OCI-LY7 (cell line): ENCODE measurements around the gene PSMB10. TPM values are rescaled to one million over a fixed set of nuclear protein-coding genes. Genes with fewer than 3 reads are reported as not detected.

Source experiments
- BruUV-seq: library from RNA; stranded (reverse); fragments of 400-500 nt; replicated peaks from 2 replicates; lab custom pipeline; 2021; lab: Mats Ljungman, UMichigan
- CTCF ChIA-PET: fragments of 300-600 bp; sonication (Branson Sonifier 250); formaldehyde crosslinking; loops from one replicate; lab custom pipeline; 2022; ENCODE audit warnings: antibody characterized with exemption; ENCODE audit not compliant: unreplicated experiment; lab: Charles Lee
- POLR2A ChIA-PET: fragments of 300-600 bp; sonication (Branson Sonifier 250); formaldehyde crosslinking; loops from one replicate; lab custom pipeline; 2022; ENCODE audit warnings: antibody characterized with exemption; lab: Charles Lee
- DNase-seq: peaks from one replicate; pipeline ENCODE4 v3.0.0-alpha.2; 2015; ENCODE audit warnings: low spot score
- H2AFZ ChIP-seq: fragments of 200-600 bp; sonication (generic), shearing (Covaris generic); 2 replicates; pipeline ENCODE4 v1.6.1; 2014; ENCODE audit warnings: mild to moderate bottlenecking, antibody characterized with exemption, low read length, moderate library complexity
- H3K27ac ChIP-seq: fragments of 200-600 bp; sonication (generic); 2 replicates; pipeline ENCODE4 v1.5.1; 2014; ENCODE audit warnings: mixed run types, low read depth, mild to moderate bottlenecking, moderate library complexity, low read length, inconsistent platforms; ENCODE audit not compliant: poor library complexity, severe bottlenecking
- H3K36me3 ChIP-seq: fragments of 200-600 bp; sonication (generic); 2 replicates; pipeline ENCODE4 v1.6.1; 2014; ENCODE audit warnings: mild to moderate bottlenecking, antibody characterized with exemption, low read length, moderate library complexity, mixed read lengths; ENCODE audit not compliant: insufficient read depth
- H3K4me1 ChIP-seq: fragments of 200-600 bp; sonication (generic); 2 replicates; pipeline ENCODE4 v1.5.1; 2014; ENCODE audit warnings: mild to moderate bottlenecking, low read length; ENCODE audit not compliant: insufficient read depth, poor library complexity, severe bottlenecking
- H3K4me2 ChIP-seq: fragments of 200-600 bp; sonication (generic); 2 replicates; pipeline ENCODE4 v1.6.1; 2014; ENCODE audit warnings: mild to moderate bottlenecking, low read length
- H3K4me3 ChIP-seq: fragments of 200-600 bp; sonication (generic); 2 replicates; pipeline ENCODE4 v1.5.1; 2014; ENCODE audit warnings: mild to moderate bottlenecking, low read depth, low read length; ENCODE audit not compliant: poor library complexity, severe bottlenecking
- H3K79me2 ChIP-seq: fragments of 200-600 bp; sonication (generic); 2 replicates; pipeline ENCODE4 v1.6.1; 2016; ENCODE audit warnings: low read depth, mild to moderate bottlenecking, low read length, moderate library complexity, mixed read lengths; ENCODE audit not compliant: insufficient read depth
- H3K9me2 ChIP-seq: fragments of 200-600 bp; sonication (generic); 2 replicates; pipeline ENCODE4 v1.6.1; 2016; ENCODE audit warnings: mild to moderate bottlenecking, low read length, mixed read lengths; ENCODE audit not compliant: insufficient read depth
- H3K9me3 ChIP-seq: fragments of 200-600 bp; sonication (generic); 2 replicates; pipeline ENCODE4 v1.6.1; 2014; ENCODE audit warnings: mild to moderate bottlenecking, mixed run types, low read length, mixed read lengths
- H4K20me1 ChIP-seq: fragments of 200-600 bp; sonication (generic); 2 replicates; pipeline ENCODE4 v1.6.1; 2014; ENCODE audit warnings: mild to moderate bottlenecking, antibody characterized with exemption, low read length, moderate library complexity, mixed read lengths; ENCODE audit not compliant: insufficient read depth
- EZH2phosphoT487 ChIP-seq: fragments of 200-600 bp; sonication (generic); IDR thresholded peaks from 2 replicates; pipeline ENCODE4 v1.6.1; 2018; ENCODE audit warnings: low read depth, borderline replicate concordance, mild to moderate bottlenecking, mixed run types, antibody characterized with exemption, low read length, moderate library complexity, mixed read lengths
- intact Hi-C: fragments of 100-400 bp; cut with micrococcal nuclease; formaldehyde crosslinking; loops from one replicate; pipeline ENCODE4 v1.10.0; 2022; ENCODE audit not compliant: unreplicated experiment
- total RNA-seq, 2 experiments: library from RNA; depleted of rRNA in 1 of 2; stranded (reverse); fragments of >200 nt in 1 of 2; shearing (Covaris generic) in 1 of 2; gene quantifications; 2 replicates each; pipeline ENCODE4 v1.2.3, GENCODE V29; 2014 to 2022
- TF ChIP-seq, protein P1 (sequence below): fragments of 200-600 bp; sonication (generic); conservative IDR thresholded peaks from 2 replicates; pipeline ENCODE4 v1.5.1; 2014; ENCODE audit warnings: mild to moderate bottlenecking, antibody characterized with exemption, low read length, moderate library complexity, mixed read lengths

The PSMB10 gene
- total RNA-seq, 2 experiments from 2014 or later, result 89.9 to 179 TPM

DNA sequence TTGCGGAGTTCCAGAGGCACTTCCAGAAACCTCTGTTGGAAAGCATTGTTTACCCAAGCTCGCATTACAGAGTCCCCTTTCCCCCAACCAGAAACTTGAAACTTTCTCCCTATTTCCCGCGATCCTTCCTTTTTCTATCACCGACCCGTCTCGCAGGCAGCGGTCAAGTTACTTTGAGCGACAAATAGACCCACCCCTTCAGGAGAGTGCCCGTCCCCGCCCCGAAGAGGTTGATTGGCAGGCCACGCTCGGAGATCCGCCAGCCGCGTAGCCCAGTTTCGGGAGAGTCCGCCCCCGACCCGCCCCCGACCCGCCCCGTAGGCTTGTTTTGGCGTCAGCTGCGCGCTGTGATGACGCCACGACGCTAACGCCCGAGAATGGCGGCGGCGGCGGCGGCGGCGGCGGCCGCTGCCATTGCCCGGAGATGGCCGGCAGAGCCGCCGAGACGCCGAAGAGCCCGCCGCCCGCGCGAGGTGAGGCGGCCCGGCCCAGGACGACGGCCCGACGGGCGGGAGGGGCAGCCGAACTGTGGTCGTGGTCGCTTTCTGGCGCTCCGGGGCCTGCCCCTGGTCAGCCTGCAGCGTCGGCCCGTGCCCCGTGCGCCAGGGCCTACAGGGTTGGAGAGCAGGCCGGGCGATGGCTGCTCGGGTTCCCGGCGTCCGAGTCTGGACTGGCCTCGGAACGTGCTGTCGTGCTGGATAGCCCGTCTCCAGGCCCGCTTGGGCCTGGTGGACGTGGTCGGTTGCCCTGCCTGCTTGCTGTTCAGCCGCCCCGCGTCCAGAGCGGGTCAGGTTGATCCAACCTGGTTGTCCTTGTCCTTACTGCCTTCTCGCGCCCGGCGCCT, 43.5 kb downstream of the PSMB10 start, which contains the start of gene PSKH1:
TSS of gene PSKH1 (plus strand) at position 356 of the 844 bp plus-strand sequence. CDS start 15,496 bp downstream, outside the sequence.
- no TSS peak for BruUV-seq
- ChIA-PET POLR2A (interaction anchor here (1.0 to 1.5 kb wide), 2 partner anchors 129 to 169 kb away, joined by 3 read pairs; partner anchors contain the start of genes DDX28 and DUS2), CTCF (interaction anchor here (0.6 kb wide), 1 partner anchor 69 kb away, joined by 3 read pairs; no protein-coding TSS in a partner anchor)

DNA sequence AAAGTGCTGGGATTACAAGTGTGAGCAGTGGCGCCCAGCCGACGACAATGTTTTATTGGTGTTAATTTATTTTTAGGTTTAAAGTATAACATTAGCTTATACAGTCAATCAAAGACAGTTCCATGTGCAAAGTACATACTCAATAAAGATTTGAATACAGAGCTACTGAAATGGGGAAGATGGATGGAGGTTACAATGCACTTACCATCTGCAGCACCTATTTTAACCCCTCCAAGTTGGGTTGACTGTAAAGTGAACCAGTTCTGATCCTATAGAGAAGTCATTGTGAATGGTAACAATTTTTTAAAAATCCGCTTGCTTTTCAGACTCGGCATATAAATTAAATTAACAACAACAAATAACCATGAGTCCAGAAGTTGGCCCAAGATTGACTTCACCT, 44.3 kb downstream of the PSMB10 start:
- H2AFZ ChIP-seq, result peak overlapping the region; percentile 97
- intact Hi-C loops, result no loop called here
- TSS peak; percentile 95 for BruUV-seq
- peak overlapping the region; percentile 82 for H3K4me2 ChIP-seq
- H4K20me1 ChIP-seq, result no peaks in the 10 kb centered on the region
- peak overlapping the region; percentile 99 for H3K4me3 ChIP-seq
- no peak overlapping the region for H3K27ac ChIP-seq
- H3K4me1 ChIP-seq, result peaks cover 15% of the 10 kb centered on the region
- DNase-seq, result no peak
- ChIA-PET CTCF (interaction anchor here (0.6 kb wide), 1 partner anchor 69 kb away, joined by 3 read pairs; no protein-coding TSS in a partner anchor), POLR2A (no interaction called here)
- TF ChIP-seq, protein P1, sequence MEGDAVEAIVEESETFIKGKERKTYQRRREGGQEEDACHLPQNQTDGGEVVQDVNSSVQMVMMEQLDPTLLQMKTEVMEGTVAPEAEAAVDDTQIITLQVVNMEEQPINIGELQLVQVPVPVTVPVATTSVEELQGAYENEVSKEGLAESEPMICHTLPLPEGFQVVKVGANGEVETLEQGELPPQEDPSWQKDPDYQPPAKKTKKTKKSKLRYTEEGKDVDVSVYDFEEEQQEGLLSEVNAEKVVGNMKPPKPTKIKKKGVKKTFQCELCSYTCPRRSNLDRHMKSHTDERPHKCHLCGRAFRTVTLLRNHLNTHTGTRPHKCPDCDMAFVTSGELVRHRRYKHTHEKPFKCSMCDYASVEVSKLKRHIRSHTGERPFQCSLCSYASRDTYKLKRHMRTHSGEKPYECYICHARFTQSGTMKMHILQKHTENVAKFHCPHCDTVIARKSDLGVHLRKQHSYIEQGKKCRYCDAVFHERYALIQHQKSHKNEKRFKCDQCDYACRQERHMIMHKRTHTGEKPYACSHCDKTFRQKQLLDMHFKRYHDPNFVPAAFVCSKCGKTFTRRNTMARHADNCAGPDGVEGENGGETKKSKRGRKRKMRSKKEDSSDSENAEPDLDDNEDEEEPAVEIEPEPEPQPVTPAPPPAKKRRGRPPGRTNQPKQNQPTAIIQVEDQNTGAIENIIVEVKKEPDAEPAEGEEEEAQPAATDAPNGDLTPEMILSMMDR, result no peak
- no peak for TF ChIP-seq EZH2phosphoT487
- no peaks in the 10 kb centered on the region for H3K9me3 ChIP-seq
- H3K79me2 ChIP-seq, result peaks cover 15% of the 10 kb centered on the region; the same call in 1 of the 2 replicates
- no peaks in the 10 kb centered on the region for H3K36me3 ChIP-seq
- H3K9me2 ChIP-seq, result no peaks in the 10 kb centered on the region

More for the DNA sequence above, 43.5 kb downstream of the PSMB10 start, which contains the start of gene PSKH1:
- Histone ChIP-seq H3K4me3 (peak within 1 kb of the TSS; percentile 99), H3K4me2 (peak within 1 kb of the TSS; percentile 94), H3K27ac (peak within 1 kb of the TSS; percentile 24), H3K9me2 (no peaks in the 10 kb centered on the region), H2AFZ (peak within 1 kb of the TSS; percentile 97), H3K4me1 (peaks cover 15% of the 10 kb centered on the region), H4K20me1 (no peaks in the 10 kb centered on the region), H3K9me3 (no peaks in the 10 kb centered on the region), H3K36me3 (no peaks in the 10 kb centered on the region), H3K79me2 (peaks cover 15% of the 10 kb centered on the region; the same call in 1 of the 2 replicates)
- DNase-seq, result peak; percentile 96
- intact Hi-C loops, result no loop called here
- TF ChIP-seq, protein P1, result no peak
- no peak for TF ChIP-seq EZH2phosphoT487
